ENCODE measurements around the gene ZBTB42.
"Not testable (repeated sequence)": the region's sequence is repeated elsewhere in the genome, so short reads cannot be mapped to it uniquely, and the experiment has no call there.

ZBTB42 gene

GRCh38 chr14:104817930-104818713 lies 17.2 kb downstream of the ZBTB42 start:
- FAIRE-seq = no peak

- no peak for FAIRE-seq
Measured at GRCh38 chr14:104818714-104819161, 17.8 kb downstream of the ZBTB42 start.

- FAIRE-seq = no peak
Measured at GRCh38 chr14:104819361-104819781, 18.5 kb downstream of the ZBTB42 start.

- no peak for FAIRE-seq
Measured at GRCh38 chr14:104820669-104821228, 19.8 kb downstream of the ZBTB42 start.

- FAIRE-seq = no peak
Measured at GRCh38 chr14:104821229-104821945, 20.5 kb downstream of the ZBTB42 start.

GRCh38 chr14:104821971-104822608 lies 21.2 kb downstream of the ZBTB42 start:
- no peak for FAIRE-seq

- FAIRE-seq = no peak
Measured at GRCh38 chr14:104822821-104823615, 22.1 kb downstream of the ZBTB42 start.

GRCh38 chr14:104824353-104824997 lies 23.6 kb downstream of the ZBTB42 start:
- FAIRE-seq = no peak

- FAIRE-seq = no peak
Measured at GRCh38 chr14:104826189-104826860, 25.4 kb downstream of the ZBTB42 start.

GRCh38 chr14:104826861-104827176 lies 25.9 kb downstream of the ZBTB42 start:
- FAIRE-seq = no peak

- FAIRE-seq = no peak
Measured at GRCh38 chr14:104827177-104828055, 26.5 kb downstream of the ZBTB42 start.

- FAIRE-seq = no peak
Measured at GRCh38 chr14:104830781-104831180, 29.9 kb downstream of the ZBTB42 start.

- not testable (repeated sequence) for FAIRE-seq
Measured at GRCh38 chr14:104836171-104836935, 35.5 kb downstream of the ZBTB42 start.

- no peak for FAIRE-seq
Measured at GRCh38 chr14:104841730-104842129, 40.8 kb downstream of the ZBTB42 start.

GRCh38 chr14:104843006-104843405 lies 42.1 kb downstream of the ZBTB42 start:
- no peak for FAIRE-seq

GRCh38 chr14:104843442-104844305 lies 42.8 kb downstream of the ZBTB42 start:
- FAIRE-seq = no peak

- FAIRE-seq = no peak
Measured at GRCh38 chr14:104844306-104845032, 43.6 kb downstream of the ZBTB42 start.

Measured in A204.1 (cell line).